GM18867 (cell line): Measurements from ENCODE around the gene NDUFA8.
"Not testable (repeated sequence)": the region's sequence is repeated elsewhere in the genome, so short reads cannot be mapped to it uniquely, and the experiment has no call there.

ENCODE experiments used
- ATAC-seq: cut with Tn5 transposase; IDR thresholded peaks from one replicate; pipeline ENCODE4 v1.9.1; 2021; ENCODE audit warnings: mild to moderate bottlenecking, moderate library complexity; ENCODE audit not compliant: unreplicated experiment

NDUFA8 gene

GRCh38 chr9:122122903-122123632 lies 36.5 kb downstream of the NDUFA8 start:
- ATAC-seq = peak; percentile 50

DNA sequence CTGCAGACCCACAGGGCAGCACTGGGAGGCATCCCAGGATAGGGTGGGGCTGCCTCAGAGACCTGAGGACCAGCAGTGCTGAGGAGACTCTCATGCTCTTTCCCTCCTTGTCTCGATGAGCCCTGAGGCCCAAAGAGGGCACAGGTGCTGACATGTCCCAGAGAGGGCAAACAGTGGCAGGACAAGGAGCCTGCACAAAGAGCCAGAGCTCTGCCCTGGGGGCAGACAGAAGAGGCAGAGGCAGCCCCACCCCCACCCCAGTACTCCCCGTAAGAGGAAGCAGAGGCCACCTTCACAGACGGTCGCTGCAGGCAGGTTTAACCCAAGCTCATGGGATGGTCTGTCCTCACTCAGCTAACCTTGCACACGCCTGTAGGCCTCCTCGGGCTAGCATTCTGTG lies 37.1 kb downstream of the NDUFA8 start:
- no peak for ATAC-seq

GRCh38 chr9:122121931-122122330 lies 37.6 kb downstream of the NDUFA8 start:
- no peak for ATAC-seq

GRCh38 chr9:122121391-122121790 lies 38.2 kb downstream of the NDUFA8 start:
- no peak for ATAC-seq

GRCh38 chr9:122120316-122121071 lies 39.1 kb downstream of the NDUFA8 start:
- ATAC-seq = no peak

GRCh38 chr9:122119721-122120120 lies 39.9 kb downstream of the NDUFA8 start:
- ATAC-seq = no peak

DNA sequence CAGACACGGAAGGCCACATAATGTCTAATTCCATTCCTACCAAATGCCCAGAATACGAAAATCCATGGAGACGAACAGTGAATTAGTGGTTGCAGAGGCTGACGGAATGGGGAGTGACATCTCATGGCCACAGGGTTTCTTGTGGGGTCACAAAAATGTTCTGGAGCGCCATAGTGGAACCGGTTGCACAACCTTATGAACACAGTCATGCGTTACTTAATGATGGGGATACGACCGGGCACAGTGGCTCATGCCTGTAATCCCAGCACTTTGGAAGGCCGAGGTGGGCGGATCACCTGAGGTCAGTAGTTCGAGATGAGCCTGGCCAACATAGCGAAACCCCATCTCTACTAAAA lies 40.4 kb downstream of the NDUFA8 start:
- no peak for ATAC-seq

- ATAC-seq = no peak
Measured at GRCh38 chr9:122118343-122119165, 41.0 kb downstream of the NDUFA8 start.

- ATAC-seq = not testable (repeated sequence)
Measured at GRCh38 chr9:122117241-122117640, 42.3 kb downstream of the NDUFA8 start.

- ATAC-seq = no peak
Measured at GRCh38 chr9:122116448-122117173, 43.0 kb downstream of the NDUFA8 start.

DNA sequence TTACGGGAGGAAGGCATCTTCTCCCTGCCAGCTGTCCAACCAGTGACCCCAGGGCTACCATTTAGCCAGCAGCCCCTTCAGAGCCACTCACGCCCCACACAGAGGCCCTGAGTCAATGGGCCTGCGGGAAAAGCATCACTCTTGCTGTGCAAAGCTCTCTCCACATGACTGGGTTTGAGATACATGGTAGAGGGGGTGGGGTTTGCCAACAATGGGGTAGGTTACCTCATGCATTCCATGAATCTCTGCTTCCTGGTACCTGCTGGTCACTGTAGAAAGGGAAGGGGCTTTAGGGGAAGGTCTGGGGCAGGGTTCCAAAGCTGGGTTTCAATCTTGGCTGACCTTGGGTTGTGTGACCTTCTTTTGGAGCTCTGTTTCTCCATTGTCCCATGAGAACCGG lies 43.5 kb downstream of the NDUFA8 start:
- ATAC-seq = no peak

- ATAC-seq = no peak
Measured at GRCh38 chr9:122115176-122116035, 44.2 kb downstream of the NDUFA8 start.

DNA sequence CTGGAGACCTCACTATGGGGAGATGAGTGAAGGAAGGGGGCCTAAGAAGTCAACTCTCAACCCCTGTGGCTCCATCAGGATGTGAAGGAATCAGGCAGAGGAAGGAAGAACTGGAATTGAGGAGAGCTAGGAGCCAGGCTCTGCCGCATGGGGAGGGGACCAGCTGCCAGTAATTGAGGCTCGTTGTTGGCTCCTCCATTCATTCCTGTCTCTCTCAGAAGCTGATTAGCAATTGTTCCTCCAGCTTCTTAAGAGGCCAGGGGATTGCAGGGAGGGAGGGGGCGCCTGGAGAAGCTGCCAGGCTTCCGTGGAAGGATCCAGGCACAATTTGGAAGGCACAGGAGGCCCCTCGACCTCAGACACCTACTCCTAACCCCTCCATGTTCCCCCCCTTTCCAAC lies 46.0 kb downstream of the NDUFA8 start:
- no peak for ATAC-seq

DNA sequence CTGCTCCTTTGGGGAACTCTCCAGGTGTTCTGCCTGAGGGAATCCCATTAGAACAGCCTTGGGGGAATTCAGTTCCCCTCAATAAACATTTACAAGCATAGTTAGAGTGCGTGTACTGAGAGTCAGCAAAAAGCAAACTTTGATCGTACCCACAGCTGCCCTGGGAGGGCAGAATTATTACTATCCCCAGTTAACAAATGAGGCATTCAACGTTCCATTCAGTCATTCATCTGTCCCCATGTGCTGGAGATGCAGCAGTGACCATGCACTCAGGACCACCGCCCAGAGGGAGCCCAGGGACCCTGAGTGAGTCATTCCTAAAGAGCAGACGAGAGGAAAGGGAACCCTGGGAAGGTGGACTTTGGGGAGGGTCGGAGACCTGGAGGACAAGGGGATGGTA lies 47.3 kb downstream of the NDUFA8 start:
- no peak for ATAC-seq

- ATAC-seq = no peak
Measured at GRCh38 chr9:122111413-122112085, 48.0 kb downstream of the NDUFA8 start.

DNA sequence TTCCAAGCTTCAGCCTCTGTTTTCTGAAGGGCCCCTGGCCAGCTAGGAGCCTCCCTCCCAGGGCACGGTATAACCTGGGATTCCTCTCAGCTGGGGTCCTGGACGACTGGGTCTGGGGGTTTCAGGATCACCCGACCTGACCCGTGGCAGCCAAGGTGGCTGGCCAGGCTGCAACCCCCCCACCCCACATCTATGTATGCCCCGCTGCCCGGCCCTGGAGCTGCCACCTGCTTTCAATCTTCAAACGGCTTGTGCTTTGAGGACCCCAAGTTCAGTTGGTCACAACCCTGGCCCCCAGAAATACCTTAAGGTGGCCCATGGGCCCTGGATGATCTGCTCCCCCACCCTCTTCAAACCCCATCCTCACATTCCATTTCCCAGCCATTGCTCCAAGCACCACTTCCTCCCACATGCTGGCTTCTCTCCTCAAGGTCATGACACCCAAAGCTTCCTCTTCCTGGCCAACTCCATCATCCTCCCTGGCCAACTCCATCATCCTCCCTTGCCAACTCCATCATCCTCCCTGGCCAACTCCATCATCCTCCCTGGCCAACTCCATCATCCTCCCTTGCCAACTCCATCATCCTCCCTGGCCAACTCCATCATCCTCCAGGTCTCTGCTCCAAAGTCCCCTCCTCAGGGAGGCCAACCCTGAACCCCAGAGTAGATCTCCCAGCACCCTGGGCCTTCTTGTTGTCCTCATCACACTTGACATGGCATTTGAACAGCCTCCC lies 49.3 kb downstream of the NDUFA8 start:
- ATAC-seq = no peak

- ATAC-seq = no peak
Measured at GRCh38 chr9:122109035-122109813, 50.4 kb downstream of the NDUFA8 start.

GRCh38 chr9:122107291-122107805 lies 52.2 kb downstream of the NDUFA8 start:
- no peak for ATAC-seq
